Airway epithelial cell (primary cell): ENCODE data around the gene OR10G2. TPM values are rescaled to one million over a fixed set of nuclear protein-coding genes. Genes with fewer than 3 reads are reported as not detected.

Experiments
- total RNA-seq: library from RNA; depleted of rRNA; stranded (reverse); fragments of >200 nt; gene quantifications from 2 replicates; pipeline ENCODE4 v1.2.3, GENCODE V29; 2015

The OR10G2 gene
- not detected in 2 replicates for total RNA-seq

GRCh38 chr14:21634840-21635239, at the start of gene OR10G2:
TSS of gene OR10G2 (minus strand) at chr14:21634940. CDS start at chr14:21634842, 98 bp downstream.

GRCh38 chr14:21673718-21674117, 39.0 kb upstream of the OR10G2 start, which contains the start of gene OR4E1:
TSS of gene OR4E1 (minus strand) at chr14:21673818. CDS start at chr14:21670935, 2,883 bp downstream.

GRCh38 chr14:21653331-21653885, 18.7 kb upstream of the OR10G2 start, which contains the start of gene OR4E2:
TSS of gene OR4E2 (plus strand) at chr14:21653835. CDS start at chr14:21665083, 11,248 bp downstream.

Other genes with a start within 250 kb of the OR10G2 start
- gene CHD8, start 178.8 kb downstream of the OR10G2 start, total RNA-seq: 34.5 and 56.3 TPM in 2 replicates
- gene RAB2B, start 158.0 kb downstream of the OR10G2 start, total RNA-seq: 8.7 and 9.8 TPM in 2 replicates
- gene TOX4, start 157.7 kb downstream of the OR10G2 start, total RNA-seq: 26.3 and 39.8 TPM in 2 replicates
- gene METTL3, start 123.6 kb downstream of the OR10G2 start, total RNA-seq: 27.8 and 34.0 TPM in 2 replicates
- gene SALL2, start 108.6 kb downstream of the OR10G2 start, total RNA-seq: 2.6 and 4.2 TPM in 2 replicates
- gene OR10G3, start 54.9 kb downstream of the OR10G2 start, total RNA-seq: not detected in 2 replicates
- not detected in 2 replicates for gene OR4E2, start 18.9 kb upstream of the OR10G2 start, total RNA-seq
- not detected in 2 replicates for gene OR4E1, start 38.9 kb upstream of the OR10G2 start, total RNA-seq